Muscle layer of duodenum (tissue), 2 donors: ENCODE measurements around the gene F8.
"Not testable (repeated sequence)": the region's sequence is repeated elsewhere in the genome, so short reads cannot be mapped to it uniquely, and the experiment has no call there.

ENCODE experiments used
- H3K27ac ChIP-seq: one replicate; pipeline ENCODE4 v1.7.0; 2013; ENCODE audit warnings: mild to moderate bottlenecking, low read length
- H3K27me3 ChIP-seq: one replicate; pipeline ENCODE4 v1.7.0; 2013; ENCODE audit warnings: low read depth, mild to moderate bottlenecking, control low read depth, low read length
- H3K36me3 ChIP-seq, 2 donors: one replicate each; pipeline ENCODE4 v1.7.0; 2013; ENCODE audit warnings: low read length in 2 of 2, control low read depth in 1 of 2, mild to moderate bottlenecking in 1 of 2; ENCODE audit not compliant: insufficient read depth in 2 of 2, control insufficient read depth in 1 of 2
- H3K4me1 ChIP-seq, 2 donors: one replicate each; pipeline ENCODE4 v1.7.0; 2013; ENCODE audit warnings: low read length in 2 of 2, mild to moderate bottlenecking in 2 of 2, control low read depth in 1 of 2, moderate library complexity in 1 of 2; ENCODE audit not compliant: insufficient read depth in 2 of 2, control insufficient read depth in 1 of 2
- H3K4me3 ChIP-seq, 2 donors: one replicate each; pipeline ENCODE4 v1.7.0; 2013; ENCODE audit warnings: low read length in 2 of 2, low read depth in 1 of 2, mild to moderate bottlenecking in 1 of 2
- H3K9me3 ChIP-seq, 2 donors: one replicate each; pipeline ENCODE4 v1.7.0; 2013; ENCODE audit warnings: low read length in 2 of 2, control low read depth in 1 of 2, mild to moderate bottlenecking in 1 of 2; ENCODE audit not compliant: control insufficient read depth in 1 of 2
- donor health status: healthy.

Gene F8

GRCh38 chrX:154980330-154981115, 42.0 kb downstream of the F8 start:
- H3K27ac ChIP-seq, result no peak overlapping the region
- H3K9me3 ChIP-seq, result no peaks in the 10 kb centered on the region
- H3K27me3 ChIP-seq, result no peaks in the 10 kb centered on the region
- peak overlapping the region; percentile 53 to 57 for H3K4me3 ChIP-seq
- no peaks in the 10 kb centered on the region for H3K36me3 ChIP-seq
- H3K4me1 ChIP-seq, result no peaks in the 10 kb centered on the region

GRCh38 chrX:154979629-154980028, 42.9 kb downstream of the F8 start:
- Histone ChIP-seq H3K27ac (no peak overlapping the region), H3K4me1 (no peaks in the 10 kb centered on the region), H3K4me3 (no peak overlapping the region), H3K9me3 (no peaks in the 10 kb centered on the region), H3K36me3 (no peaks in the 10 kb centered on the region), H3K27me3 (no peaks in the 10 kb centered on the region)

- Histone ChIP-seq H3K9me3 (no peaks in the 10 kb centered on the region), H3K4me3 (no peak overlapping the region), H3K27ac (no peak overlapping the region), H3K4me1 (no peaks in the 10 kb centered on the region), H3K27me3 (no peaks in the 10 kb centered on the region), H3K36me3 (no peaks in the 10 kb centered on the region)
Observed at GRCh38 chrX:154968353-154968752, 54.2 kb downstream of the F8 start.

- Histone ChIP-seq H3K4me1 (no peaks in the 10 kb centered on the region), H3K4me3 (no peak overlapping the region), H3K27ac (no peak overlapping the region), H3K36me3 (no peaks in the 10 kb centered on the region), H3K9me3 (no peaks in the 10 kb centered on the region), H3K27me3 (no peaks in the 10 kb centered on the region)
Observed at GRCh38 chrX:154967603-154968002, 54.9 kb downstream of the F8 start.

GRCh38 chrX:154961947-154962346, 60.6 kb downstream of the F8 start:
- Histone ChIP-seq H3K36me3 (no peaks in the 10 kb centered on the region), H3K4me3 (no peak overlapping the region), H3K4me1 (no peaks in the 10 kb centered on the region), H3K9me3 (no peaks in the 10 kb centered on the region), H3K27ac (no peak overlapping the region), H3K27me3 (no peaks in the 10 kb centered on the region)

GRCh38 chrX:154955799-154956198, 66.7 kb downstream of the F8 start:
- not testable (repeated sequence) for H3K4me3 ChIP-seq, H3K4me1 ChIP-seq, H3K27me3 ChIP-seq, H3K27ac ChIP-seq, H3K9me3 ChIP-seq, H3K36me3 ChIP-seq

GRCh38 chrX:154939265-154939664, 83.3 kb downstream of the F8 start:
- not testable (repeated sequence) for H3K4me3 ChIP-seq, H3K27ac ChIP-seq, H3K27me3 ChIP-seq, H3K4me1 ChIP-seq, H3K9me3 ChIP-seq, H3K36me3 ChIP-seq

GRCh38 chrX:154924771-154925170, 97.8 kb downstream of the F8 start:
- not testable (repeated sequence) for H3K4me3 ChIP-seq, H3K36me3 ChIP-seq, H3K9me3 ChIP-seq, H3K4me1 ChIP-seq, H3K27ac ChIP-seq, H3K27me3 ChIP-seq

GRCh38 chrX:154918060-154918483, 104.5 kb downstream of the F8 start:
- Histone ChIP-seq H3K4me1 (peaks cover 0 to 5% of the 10 kb centered on the region in 2 donors), H3K36me3 (no peaks in the 10 kb centered on the region), H3K9me3 (no peaks in the 10 kb centered on the region), H3K27ac (no peak overlapping the region), H3K4me3 (peak overlapping the region; percentile 37 to 47), H3K27me3 (no peaks in the 10 kb centered on the region)

- Histone ChIP-seq H3K9me3 (no peaks in the 10 kb centered on the region), H3K27ac (no peak overlapping the region), H3K4me1 (peaks cover 0 to 5% of the 10 kb centered on the region in 2 donors), H3K27me3 (no peaks in the 10 kb centered on the region), H3K4me3 (no peak overlapping the region), H3K36me3 (no peaks in the 10 kb centered on the region)
Observed at GRCh38 chrX:154914052-154914451, 108.5 kb downstream of the F8 start.

GRCh38 chrX:154910528-154910927, 112.0 kb downstream of the F8 start:
- not testable (repeated sequence) for H3K36me3 ChIP-seq, H3K9me3 ChIP-seq, H3K27me3 ChIP-seq, H3K27ac ChIP-seq, H3K4me1 ChIP-seq, H3K4me3 ChIP-seq

GRCh38 chrX:154910048-154910447, 112.5 kb downstream of the F8 start:
- not testable (repeated sequence) for H3K27ac ChIP-seq, H3K27me3 ChIP-seq, H3K4me1 ChIP-seq, H3K4me3 ChIP-seq, H3K9me3 ChIP-seq, H3K36me3 ChIP-seq
